ENCODE measurements around the gene FGF6.

The FGF6 gene

DNA sequence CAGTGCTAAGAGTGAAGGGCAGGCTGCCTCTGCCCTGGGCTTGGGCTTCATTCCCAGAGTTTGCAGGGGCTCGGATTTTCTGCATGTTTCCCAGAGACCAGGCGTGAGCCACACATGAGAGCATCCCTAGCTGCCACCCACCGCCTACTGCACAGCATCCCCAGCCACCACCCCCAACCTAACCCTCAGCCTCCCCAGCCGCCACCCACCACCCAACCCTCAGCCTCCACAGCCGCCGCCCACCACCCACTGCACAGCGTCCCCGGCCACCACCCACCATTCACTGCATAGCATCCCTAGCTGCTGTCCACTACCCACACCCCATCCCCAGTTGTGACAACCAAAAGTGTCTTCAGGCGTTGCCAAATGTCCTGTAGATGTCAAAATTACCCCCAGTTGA is 22.6 kb downstream of the FGF6 start:
- no peak overlapping the region for H3K4me2 ChIP-seq (ENCODE audit: low read length)
- TF ChIP-seq EZH2 (IDR thresholded peaks at IDR 0.05; ENCODE audit: borderline replicate concordance, low read length): no peak
- TF ChIP-seq, protein P1, sequence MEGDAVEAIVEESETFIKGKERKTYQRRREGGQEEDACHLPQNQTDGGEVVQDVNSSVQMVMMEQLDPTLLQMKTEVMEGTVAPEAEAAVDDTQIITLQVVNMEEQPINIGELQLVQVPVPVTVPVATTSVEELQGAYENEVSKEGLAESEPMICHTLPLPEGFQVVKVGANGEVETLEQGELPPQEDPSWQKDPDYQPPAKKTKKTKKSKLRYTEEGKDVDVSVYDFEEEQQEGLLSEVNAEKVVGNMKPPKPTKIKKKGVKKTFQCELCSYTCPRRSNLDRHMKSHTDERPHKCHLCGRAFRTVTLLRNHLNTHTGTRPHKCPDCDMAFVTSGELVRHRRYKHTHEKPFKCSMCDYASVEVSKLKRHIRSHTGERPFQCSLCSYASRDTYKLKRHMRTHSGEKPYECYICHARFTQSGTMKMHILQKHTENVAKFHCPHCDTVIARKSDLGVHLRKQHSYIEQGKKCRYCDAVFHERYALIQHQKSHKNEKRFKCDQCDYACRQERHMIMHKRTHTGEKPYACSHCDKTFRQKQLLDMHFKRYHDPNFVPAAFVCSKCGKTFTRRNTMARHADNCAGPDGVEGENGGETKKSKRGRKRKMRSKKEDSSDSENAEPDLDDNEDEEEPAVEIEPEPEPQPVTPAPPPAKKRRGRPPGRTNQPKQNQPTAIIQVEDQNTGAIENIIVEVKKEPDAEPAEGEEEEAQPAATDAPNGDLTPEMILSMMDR (IDR thresholded peaks at IDR 0.05; ENCODE audit: low read length): no peak
- no peaks in the 10 kb centered on the region for H3K79me2 ChIP-seq (ENCODE audit: insufficient read depth, low read length)
- no peaks in the 10 kb centered on the region for H3K36me3 ChIP-seq (ENCODE audit: insufficient read depth, low read length)
- H3K9me2 ChIP-seq (ENCODE audit: low read depth, low read length): no peaks in the 10 kb centered on the region
- H3K4me3 ChIP-seq (ENCODE audit: low read depth, low read length, poor library complexity, severe bottlenecking): no peak overlapping the region
- H2AFZ ChIP-seq (ENCODE audit: low read length): no peak overlapping the region
- no peak overlapping the region for H3K27ac ChIP-seq (ENCODE audit: low read depth, low read length, poor library complexity, severe bottlenecking)
- H3K9me3 ChIP-seq (ENCODE audit: low read length): no peaks in the 10 kb centered on the region
- H3K4me1 ChIP-seq (ENCODE audit: insufficient read depth, low read length, severe bottlenecking): no peaks in the 10 kb centered on the region
- H4K20me1 ChIP-seq (ENCODE audit: insufficient read depth, low read length): no peaks in the 10 kb centered on the region
- H3K9ac ChIP-seq (ENCODE audit: low read length): no peak overlapping the region
- no peaks in the 10 kb centered on the region for H3F3A ChIP-seq (ENCODE audit: insufficient read depth, low read length)
- H3K27me3 ChIP-seq (ENCODE audit: insufficient read depth, low read length): no peaks in the 10 kb centered on the region

DNA sequence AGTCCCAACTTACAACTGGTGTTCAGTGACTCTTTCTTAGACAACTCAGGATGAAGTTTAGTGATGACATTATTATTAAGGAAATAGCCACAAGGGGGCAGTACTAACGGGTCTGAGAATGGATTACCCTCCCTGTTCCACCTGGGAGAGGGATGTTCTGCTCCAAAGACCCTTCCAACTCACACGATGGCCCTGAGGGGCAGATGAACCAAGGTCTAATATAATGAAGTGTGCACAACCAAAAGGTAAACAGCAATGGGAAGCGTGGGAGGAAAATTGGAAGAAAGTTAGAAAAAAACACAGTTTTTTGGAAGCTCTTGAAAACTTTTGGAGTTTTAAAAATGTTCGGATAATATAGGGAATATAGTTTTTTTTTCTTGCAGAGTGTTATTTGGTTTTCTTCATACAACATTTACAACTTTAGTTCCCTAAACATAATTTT is 24.0 kb downstream of the FGF6 start:
- Histone ChIP-seq H2AFZ (ENCODE audit: low read length) (no peak overlapping the region), H3K27me3 (ENCODE audit: insufficient read depth, low read length) (no peaks in the 10 kb centered on the region), H3K9ac (ENCODE audit: low read length) (no peak overlapping the region), H4K20me1 (ENCODE audit: insufficient read depth, low read length) (no peaks in the 10 kb centered on the region), H3K4me2 (ENCODE audit: low read length) (no peak overlapping the region), H3K9me2 (ENCODE audit: low read depth, low read length) (no peaks in the 10 kb centered on the region), H3K4me1 (ENCODE audit: insufficient read depth, low read length, severe bottlenecking) (no peaks in the 10 kb centered on the region), H3F3A (ENCODE audit: insufficient read depth, low read length) (no peaks in the 10 kb centered on the region), H3K36me3 (ENCODE audit: insufficient read depth, low read length) (no peaks in the 10 kb centered on the region), H3K79me2 (ENCODE audit: insufficient read depth, low read length) (no peaks in the 10 kb centered on the region), H3K27ac (ENCODE audit: low read depth, low read length, poor library complexity, severe bottlenecking) (no peak overlapping the region), H3K9me3 (ENCODE audit: low read length) (no peaks in the 10 kb centered on the region), H3K4me3 (ENCODE audit: low read depth, low read length, poor library complexity, severe bottlenecking) (no peak overlapping the region)
- TF ChIP-seq, protein P1 (IDR thresholded peaks at IDR 0.05; ENCODE audit: low read length): peak; percentile 72
- no peak for TF ChIP-seq EZH2 (IDR thresholded peaks at IDR 0.05; ENCODE audit: borderline replicate concordance, low read length)

DNA sequence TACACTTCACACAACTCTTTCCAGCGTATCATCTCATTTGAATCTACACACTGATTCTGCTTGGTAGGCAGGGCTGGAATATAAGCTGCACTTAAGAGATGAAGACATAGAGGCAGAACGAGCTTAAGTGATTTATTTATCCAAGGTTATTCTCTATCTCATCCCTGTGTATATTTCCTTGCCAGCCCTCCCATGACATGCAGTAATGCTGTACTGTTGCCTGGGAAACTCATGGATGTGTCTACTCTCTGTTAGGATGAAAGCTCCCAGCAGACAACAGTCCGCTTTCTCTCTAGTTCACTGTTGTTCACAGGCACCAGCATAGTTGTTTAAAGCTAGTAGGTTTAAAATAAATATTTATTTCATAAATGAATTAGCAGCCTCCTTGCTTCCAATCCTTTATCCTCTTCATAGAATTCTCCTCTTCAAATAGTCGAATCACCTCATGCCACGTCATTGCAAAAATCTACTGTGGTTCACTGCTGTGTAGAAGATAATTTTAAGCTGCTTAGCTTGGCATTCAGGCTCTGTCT is 25.4 kb downstream of the FGF6 start:
- TF ChIP-seq, protein P1 (IDR thresholded peaks at IDR 0.05; ENCODE audit: low read length): no peak
- TF ChIP-seq EZH2 (IDR thresholded peaks at IDR 0.05; ENCODE audit: borderline replicate concordance, low read length): no peak
- Histone ChIP-seq H3K9me3 (ENCODE audit: low read length) (no peaks in the 10 kb centered on the region), H3K9me2 (ENCODE audit: low read depth, low read length) (no peaks in the 10 kb centered on the region), H2AFZ (ENCODE audit: low read length) (no peak overlapping the region), H3F3A (ENCODE audit: insufficient read depth, low read length) (no peaks in the 10 kb centered on the region), H3K9ac (ENCODE audit: low read length) (no peak overlapping the region), H3K79me2 (ENCODE audit: insufficient read depth, low read length) (no peaks in the 10 kb centered on the region), H3K27me3 (ENCODE audit: insufficient read depth, low read length) (no peaks in the 10 kb centered on the region), H3K4me3 (ENCODE audit: low read depth, low read length, poor library complexity, severe bottlenecking) (no peak overlapping the region), H3K27ac (ENCODE audit: low read depth, low read length, poor library complexity, severe bottlenecking) (no peak overlapping the region), H3K36me3 (ENCODE audit: insufficient read depth, low read length) (no peaks in the 10 kb centered on the region), H3K4me2 (ENCODE audit: low read length) (no peak overlapping the region), H4K20me1 (ENCODE audit: insufficient read depth, low read length) (no peaks in the 10 kb centered on the region), H3K4me1 (ENCODE audit: insufficient read depth, low read length, severe bottlenecking) (no peaks in the 10 kb centered on the region)

Measured in OCI-LY1 (cell line).